ENCODE results near the gene UBE2C.

DNA sequence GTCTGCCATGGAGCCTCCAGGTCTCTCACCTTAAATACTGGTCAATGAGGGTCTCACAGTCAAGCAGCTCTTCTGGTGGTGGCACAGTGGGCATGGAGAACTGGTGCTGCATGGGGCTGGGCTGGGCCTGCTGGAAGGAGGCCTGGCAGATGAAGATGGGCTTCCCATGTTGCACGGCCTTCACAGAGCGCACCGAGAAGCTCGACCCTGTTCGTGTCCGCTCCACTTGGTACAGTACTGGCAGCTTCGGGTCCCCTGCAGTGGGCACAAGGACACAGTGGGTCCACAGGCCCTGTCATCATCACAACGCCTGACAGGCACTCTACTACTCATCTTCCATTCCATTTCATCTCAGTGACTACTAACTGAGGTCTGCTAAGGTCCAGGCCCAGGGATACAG is 36.0 kb downstream of the UBE2C start:
- TF ChIP-seq, protein P1, sequence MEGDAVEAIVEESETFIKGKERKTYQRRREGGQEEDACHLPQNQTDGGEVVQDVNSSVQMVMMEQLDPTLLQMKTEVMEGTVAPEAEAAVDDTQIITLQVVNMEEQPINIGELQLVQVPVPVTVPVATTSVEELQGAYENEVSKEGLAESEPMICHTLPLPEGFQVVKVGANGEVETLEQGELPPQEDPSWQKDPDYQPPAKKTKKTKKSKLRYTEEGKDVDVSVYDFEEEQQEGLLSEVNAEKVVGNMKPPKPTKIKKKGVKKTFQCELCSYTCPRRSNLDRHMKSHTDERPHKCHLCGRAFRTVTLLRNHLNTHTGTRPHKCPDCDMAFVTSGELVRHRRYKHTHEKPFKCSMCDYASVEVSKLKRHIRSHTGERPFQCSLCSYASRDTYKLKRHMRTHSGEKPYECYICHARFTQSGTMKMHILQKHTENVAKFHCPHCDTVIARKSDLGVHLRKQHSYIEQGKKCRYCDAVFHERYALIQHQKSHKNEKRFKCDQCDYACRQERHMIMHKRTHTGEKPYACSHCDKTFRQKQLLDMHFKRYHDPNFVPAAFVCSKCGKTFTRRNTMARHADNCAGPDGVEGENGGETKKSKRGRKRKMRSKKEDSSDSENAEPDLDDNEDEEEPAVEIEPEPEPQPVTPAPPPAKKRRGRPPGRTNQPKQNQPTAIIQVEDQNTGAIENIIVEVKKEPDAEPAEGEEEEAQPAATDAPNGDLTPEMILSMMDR (IDR thresholded peaks at IDR 0.05) = no peak
- no peak for TF ChIP-seq POLR2AphosphoS5 (IDR thresholded peaks at IDR 0.05; ENCODE audit: low read depth, low read length)
- TF ChIP-seq, protein P2, sequence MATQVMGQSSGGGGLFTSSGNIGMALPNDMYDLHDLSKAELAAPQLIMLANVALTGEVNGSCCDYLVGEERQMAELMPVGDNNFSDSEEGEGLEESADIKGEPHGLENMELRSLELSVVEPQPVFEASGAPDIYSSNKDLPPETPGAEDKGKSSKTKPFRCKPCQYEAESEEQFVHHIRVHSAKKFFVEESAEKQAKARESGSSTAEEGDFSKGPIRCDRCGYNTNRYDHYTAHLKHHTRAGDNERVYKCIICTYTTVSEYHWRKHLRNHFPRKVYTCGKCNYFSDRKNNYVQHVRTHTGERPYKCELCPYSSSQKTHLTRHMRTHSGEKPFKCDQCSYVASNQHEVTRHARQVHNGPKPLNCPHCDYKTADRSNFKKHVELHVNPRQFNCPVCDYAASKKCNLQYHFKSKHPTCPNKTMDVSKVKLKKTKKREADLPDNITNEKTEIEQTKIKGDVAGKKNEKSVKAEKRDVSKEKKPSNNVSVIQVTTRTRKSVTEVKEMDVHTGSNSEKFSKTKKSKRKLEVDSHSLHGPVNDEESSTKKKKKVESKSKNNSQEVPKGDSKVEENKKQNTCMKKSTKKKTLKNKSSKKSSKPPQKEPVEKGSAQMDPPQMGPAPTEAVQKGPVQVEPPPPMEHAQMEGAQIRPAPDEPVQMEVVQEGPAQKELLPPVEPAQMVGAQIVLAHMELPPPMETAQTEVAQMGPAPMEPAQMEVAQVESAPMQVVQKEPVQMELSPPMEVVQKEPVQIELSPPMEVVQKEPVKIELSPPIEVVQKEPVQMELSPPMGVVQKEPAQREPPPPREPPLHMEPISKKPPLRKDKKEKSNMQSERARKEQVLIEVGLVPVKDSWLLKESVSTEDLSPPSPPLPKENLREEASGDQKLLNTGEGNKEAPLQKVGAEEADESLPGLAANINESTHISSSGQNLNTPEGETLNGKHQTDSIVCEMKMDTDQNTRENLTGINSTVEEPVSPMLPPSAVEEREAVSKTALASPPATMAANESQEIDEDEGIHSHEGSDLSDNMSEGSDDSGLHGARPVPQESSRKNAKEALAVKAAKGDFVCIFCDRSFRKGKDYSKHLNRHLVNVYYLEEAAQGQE (IDR thresholded peaks at IDR 0.05; ENCODE audit: insufficient read depth in 1 of 2, low read depth in 2 of 2, low read length in 1 of 2) = no peak
- no peak for TF ChIP-seq SIN3A (IDR thresholded peaks at IDR 0.05; ENCODE audit: borderline replicate concordance, insufficient read depth, low read depth, low read length)
